Peyer's patch (tissue), 4 donors: Measurements from ENCODE around the gene RASAL2.

Experiments used
- CTCF ChIP-seq, 6 experiments: fragments of 450-650 bp in 4 of 6; fragments of 200-600 bp in 2 of 6; sonication (generic) in 1 of 6; IDR thresholded peaks; one replicate each; pipeline ENCODE4 v1.5.1; 2017 to 2019; ENCODE audit warnings: antibody characterized with exemption in 6 of 6, mild to moderate bottlenecking in 3 of 6, moderate library complexity in 1 of 6
- POLR2A ChIP-seq, 2 donors: fragments of 450-650 bp; IDR thresholded peaks; one replicate each; pipeline ENCODE4 v1.5.1; 2017; ENCODE audit warnings: antibody characterized with exemption in 2 of 2, mild to moderate bottlenecking in 2 of 2, moderate library complexity in 2 of 2

DNA sequence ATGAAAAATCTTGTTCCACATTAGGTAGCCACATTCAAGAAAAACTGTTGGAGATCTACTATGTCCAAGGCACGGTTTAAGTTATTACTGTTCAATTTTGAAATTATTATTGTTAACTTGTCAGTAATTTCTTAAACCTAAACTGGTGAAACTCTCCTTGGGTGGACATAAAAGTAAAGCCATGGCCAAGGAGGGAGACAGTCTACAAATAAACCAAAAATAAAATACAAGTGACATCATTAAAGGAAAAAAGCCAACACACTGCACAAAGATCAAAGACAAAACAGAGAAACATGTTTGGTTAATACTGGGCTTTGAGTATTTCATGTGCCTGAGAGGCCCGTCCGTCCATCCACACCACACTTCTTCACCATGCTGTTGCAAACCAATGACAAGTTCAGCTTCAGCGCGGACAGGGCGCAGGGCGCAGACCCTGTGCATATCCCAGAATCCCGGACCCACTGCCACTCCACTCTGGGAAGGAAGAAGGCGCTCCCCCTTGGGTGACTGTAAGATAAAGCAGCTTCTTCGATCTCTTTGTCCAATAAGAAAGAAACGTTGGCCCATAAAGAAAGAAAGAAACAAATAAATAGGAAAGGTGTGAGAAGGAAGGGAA, 918 bp upstream of the RASAL2 start:
- TF ChIP-seq CTCF (IDR thresholded peaks at IDR 0.05) (no peak), POLR2A (IDR thresholded peaks at IDR 0.05) (no peak)
